GM21515 (cell line): ENCODE results near the gene BSDC1.

Experiments
- ATAC-seq: cut with Tn5 transposase; IDR thresholded peaks from one replicate; pipeline ENCODE4 v1.9.1; 2021; ENCODE audit not compliant: unreplicated experiment

The BSDC1 gene

DNA sequence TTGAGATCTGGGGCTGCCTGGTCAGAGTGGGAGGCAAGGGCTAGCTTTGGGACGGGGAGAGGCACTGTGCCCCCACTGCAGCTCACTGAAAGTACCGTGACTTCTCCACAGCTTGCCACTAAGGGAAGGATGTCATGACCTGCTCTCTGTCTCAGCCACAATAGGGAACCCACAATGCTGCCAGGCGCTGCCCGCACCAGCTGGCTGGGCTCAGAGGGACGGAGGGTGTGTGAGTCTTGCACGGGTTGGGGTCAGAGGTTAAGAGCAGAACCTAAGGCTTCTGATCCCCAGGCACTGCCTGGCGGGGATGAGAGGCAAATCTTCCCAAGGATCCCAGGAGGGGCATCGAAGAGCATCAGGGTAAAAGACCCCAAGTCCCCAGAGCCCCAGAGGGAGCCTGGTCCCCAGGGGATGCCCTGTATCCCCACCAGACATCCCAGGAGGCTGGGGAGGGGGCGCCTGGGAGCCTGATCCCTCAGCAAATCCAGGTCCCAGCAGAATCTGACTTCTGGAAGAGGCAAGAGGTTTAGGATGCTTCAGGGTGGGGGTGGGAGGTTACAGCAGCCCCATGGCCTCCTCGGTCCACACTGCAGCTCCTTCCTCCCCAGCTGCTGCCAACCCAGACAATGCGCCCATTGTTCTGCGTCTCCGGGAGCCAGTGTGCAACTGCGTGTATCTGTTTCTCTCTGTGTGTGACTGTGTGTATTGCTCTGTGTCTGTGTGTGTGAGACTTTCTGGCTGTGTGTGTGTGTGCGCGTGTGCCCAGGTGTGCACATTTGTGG lies 56.2 kb downstream of the BSDC1 start:
- ATAC-seq = no peak

GRCh38 chr1:32336963-32337675 lies 57.1 kb downstream of the BSDC1 start:
- no peak for ATAC-seq

GRCh38 chr1:32336591-32336932 lies 57.7 kb downstream of the BSDC1 start:
- no peak for ATAC-seq

DNA sequence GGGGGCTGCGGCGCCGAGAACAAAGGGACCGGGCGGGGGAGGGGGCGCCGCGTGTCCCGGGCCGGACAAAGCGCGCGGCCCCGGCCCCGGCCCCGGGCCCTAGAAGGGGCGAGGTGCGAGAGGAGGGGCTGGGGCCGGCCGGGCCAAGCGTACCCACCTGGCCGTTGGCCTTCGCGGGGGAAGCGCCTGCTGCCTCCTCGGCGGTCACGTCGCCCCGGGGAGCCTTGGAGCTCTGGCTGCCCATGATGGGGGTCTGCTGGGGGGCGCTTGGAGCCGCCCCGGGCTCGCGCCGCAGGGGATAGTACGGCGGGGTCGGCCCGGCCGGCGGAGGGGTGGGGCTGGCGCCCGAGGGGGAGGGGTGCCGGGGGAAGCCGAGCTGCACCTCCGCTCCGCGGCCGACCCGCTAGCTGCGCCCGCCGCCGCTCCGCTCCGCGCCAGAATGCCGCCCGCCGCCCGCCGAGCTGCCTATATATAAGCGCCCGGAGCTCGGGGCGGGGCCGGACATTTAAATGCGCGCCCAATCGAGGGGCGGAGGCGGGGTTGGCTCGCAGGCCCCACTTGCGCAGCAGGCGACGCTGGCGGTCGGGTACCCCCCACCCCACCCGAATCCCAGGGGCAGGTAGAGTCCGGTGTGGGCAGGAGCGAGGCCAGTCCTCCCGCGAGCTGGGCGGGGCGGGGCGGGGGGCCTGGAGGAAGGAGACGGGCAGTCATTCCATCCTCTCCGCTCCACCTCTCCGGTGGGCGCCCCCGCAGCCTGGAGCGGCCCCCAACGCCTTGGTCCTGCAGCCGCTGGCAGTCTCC lies 58.3 kb downstream of the BSDC1 start, which contains the start of gene MARCKSL1:
Gene MARCKSL1, minus strand, starts transcription at position 444 of the 801 bp plus-strand sequence. Its CDS starts 200 bp downstream, at position 244.
- ATAC-seq = peak; percentile 41

GRCh38 chr1:32335535-32335789 lies 58.8 kb downstream of the BSDC1 start:
- no peak for ATAC-seq

- ATAC-seq = no peak
Observed at GRCh38 chr1:32334864-32335534, 59.2 kb downstream of the BSDC1 start.

DNA sequence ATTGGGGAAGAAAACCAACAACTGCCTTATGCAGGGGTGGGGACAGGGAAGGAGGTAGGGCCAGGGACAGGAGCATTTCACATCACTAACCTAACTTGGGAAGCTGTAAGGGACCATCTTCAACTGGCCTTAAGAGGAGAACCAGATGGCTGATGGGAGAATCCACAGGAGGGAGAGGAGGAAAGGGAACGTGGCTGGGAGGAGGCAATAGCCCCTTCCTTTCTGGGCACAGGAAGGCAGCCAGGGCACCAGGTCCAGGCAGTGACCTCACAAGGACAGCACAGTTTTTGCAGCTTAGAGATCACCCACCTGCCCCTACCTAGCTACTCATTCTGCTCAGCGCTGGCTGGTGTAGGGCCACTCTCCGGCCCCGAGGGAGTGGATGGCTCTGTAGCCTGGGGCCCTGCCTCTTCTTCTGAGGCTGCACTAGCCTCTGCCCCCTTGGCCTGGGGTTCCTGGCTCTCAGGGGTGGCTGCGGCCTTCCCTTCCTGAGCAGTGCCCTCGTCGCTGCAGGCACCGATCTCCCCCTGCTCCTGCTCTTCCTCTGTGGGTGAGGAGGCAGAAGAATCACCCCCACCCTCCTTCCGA lies 59.9 kb downstream of the BSDC1 start:
- no peak for ATAC-seq

DNA sequence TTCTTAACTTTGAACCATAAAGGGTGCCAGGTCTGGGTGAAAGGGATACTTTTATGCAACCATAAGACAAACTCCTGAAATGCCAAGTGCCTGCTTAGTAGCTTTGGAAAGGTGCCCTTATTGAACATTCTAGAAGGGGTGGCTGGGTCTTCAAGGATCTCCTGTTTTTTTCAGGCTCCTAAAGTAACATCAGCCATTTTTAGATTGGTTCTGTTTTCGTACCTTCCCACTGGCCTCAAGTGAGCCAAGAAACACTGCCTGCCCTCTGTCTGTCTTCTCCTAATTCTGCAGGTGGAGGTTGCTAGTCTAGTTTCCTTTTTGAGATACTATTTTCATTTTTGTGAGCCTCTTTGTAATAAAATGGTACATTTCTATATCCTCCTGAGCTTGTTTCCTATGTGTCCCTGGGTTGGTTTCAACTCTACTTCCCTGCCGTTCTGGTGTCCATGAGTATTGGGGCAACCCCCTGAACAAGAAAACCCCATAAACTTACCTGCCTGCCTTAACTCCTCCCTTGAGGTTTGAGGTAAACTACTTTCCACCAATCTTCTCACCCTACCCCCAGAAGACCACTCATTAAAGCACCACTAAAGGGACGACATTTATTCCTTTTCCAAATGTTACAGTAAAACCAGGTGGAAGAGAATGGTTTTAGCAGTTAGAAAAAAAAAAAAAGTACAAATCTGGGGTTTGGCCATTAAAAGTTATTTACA lies 60.8 kb downstream of the BSDC1 start:
- ATAC-seq = no peak

- ATAC-seq = no peak
Observed at GRCh38 chr1:32332290-32333079, 61.8 kb downstream of the BSDC1 start.

GRCh38 chr1:32331549-32331948 lies 62.7 kb downstream of the BSDC1 start:
- ATAC-seq = no peak

DNA sequence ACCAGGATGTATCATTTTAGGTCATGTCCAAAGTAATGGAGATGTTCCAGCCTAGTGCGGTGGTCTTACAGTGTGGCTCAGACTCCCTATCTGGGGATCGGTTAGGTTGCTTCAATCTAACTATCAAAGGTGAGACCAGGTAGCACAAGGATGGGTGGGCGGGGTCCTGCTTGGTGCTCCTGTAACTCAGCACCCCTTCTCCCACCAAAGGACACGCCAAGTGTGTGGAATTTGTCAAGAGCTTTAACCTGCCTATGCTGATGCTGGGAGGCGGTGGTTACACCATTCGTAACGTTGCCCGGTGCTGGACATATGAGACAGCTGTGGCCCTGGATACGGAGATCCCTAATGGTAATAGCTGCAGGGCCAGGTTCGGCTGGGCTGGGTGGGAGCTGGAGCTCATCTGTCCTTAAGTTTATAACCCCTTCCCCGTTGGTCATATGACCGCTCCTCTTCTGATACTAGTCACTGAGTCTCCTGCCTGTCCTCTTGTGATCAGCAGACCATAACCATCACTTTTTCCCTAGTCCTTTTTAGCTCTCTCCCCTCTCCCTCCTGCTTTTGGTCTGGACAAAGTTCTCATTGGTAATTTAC lies 63.6 kb downstream of the BSDC1 start:
- ATAC-seq = no peak

- no peak for ATAC-seq
Observed at GRCh38 chr1:32329931-32330466, 64.2 kb downstream of the BSDC1 start.

- no peak for ATAC-seq
Observed at GRCh38 chr1:32327204-32327603, 67.0 kb downstream of the BSDC1 start.

GRCh38 chr1:32321712-32322291 lies 72.4 kb downstream of the BSDC1 start:
- ATAC-seq = no peak

DNA sequence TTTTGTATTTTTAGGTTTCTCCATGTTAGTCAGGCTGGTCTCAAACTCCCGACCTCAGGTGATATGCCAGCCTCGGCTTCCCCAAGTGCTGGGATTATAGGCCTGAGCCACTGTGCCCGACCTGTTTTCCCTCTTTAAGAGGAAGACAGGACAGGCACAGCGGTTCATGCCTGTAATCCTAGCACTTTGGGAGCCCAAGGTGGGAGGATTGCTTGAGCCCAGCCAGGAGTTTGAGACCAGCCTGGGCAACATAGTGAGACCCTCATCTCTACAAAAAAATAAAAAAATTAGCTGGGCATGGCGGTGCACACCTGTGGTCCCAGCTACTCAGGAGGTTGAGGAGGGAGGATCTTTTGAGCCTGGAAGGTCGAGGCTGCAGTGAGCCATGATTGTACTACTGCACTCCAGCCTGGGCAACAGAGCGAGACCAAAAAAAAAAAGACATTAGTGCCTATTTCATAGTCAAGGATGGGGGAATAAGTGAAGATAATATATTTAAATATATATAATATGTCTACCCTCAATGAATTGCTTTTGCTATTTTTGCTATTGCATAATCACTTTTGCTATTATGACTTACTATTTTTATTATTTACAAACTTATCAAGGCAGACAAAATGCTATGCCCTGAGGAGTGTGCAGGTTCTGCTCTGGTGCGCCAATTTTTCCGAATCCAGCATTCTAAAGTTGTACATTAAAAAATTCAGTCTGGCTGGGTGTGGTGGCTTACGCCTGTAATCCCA lies 75.9 kb downstream of the BSDC1 start:
- no peak for ATAC-seq

GRCh38 chr1:32316903-32317277 lies 77.4 kb downstream of the BSDC1 start:
- peak; percentile 18 for ATAC-seq
